DOHH2 (cell line): ENCODE data around the gene CBX7.

Experiments
- H3F3A ChIP-seq: fragments of 200-600 bp; sonication (generic), shearing (Covaris generic); 2 replicates; pipeline ENCODE4 v1.6.0; 2016; ENCODE audit warnings: antibody characterized with exemption, mild to moderate bottlenecking; ENCODE audit not compliant: control insufficient read depth, insufficient read depth
- H3K27ac ChIP-seq: fragments of 200-600 bp; sonication (generic); 2 replicates; pipeline ENCODE4 v1.5.1; 2014; ENCODE audit warnings: low read depth, mild to moderate bottlenecking, low read length, moderate library complexity
- H3K27me3 ChIP-seq: fragments of 200-600 bp; sonication (generic); 2 replicates; pipeline ENCODE4 v1.6.1; 2014; ENCODE audit warnings: mild to moderate bottlenecking, low read length, mixed read lengths; ENCODE audit not compliant: control insufficient read depth
- H3K36me3 ChIP-seq: fragments of 200-600 bp; sonication (generic); 2 replicates; pipeline ENCODE4 v1.6.1; 2014; ENCODE audit warnings: mild to moderate bottlenecking, low read length, moderate library complexity, mixed read lengths; ENCODE audit not compliant: control insufficient read depth
- H3K4me1 ChIP-seq: fragments of 200-600 bp; sonication (generic); 2 replicates; pipeline ENCODE4 v1.6.1; 2014; ENCODE audit warnings: mild to moderate bottlenecking, low read length, mixed read lengths; ENCODE audit not compliant: control insufficient read depth
- H3K4me2 ChIP-seq: fragments of 200-600 bp; sonication (generic); 2 replicates; pipeline ENCODE4 v1.6.0; 2014; ENCODE audit warnings: mild to moderate bottlenecking, low read length, moderate library complexity
- H3K4me3 ChIP-seq: fragments of 200-600 bp; sonication (generic); 2 replicates; pipeline ENCODE4 v1.5.1; 2014; ENCODE audit warnings: mild to moderate bottlenecking, low read length, mixed read lengths
- H3K79me2 ChIP-seq: fragments of 200-600 bp; sonication (generic); 2 replicates; pipeline ENCODE4 v1.6.1; 2014; ENCODE audit warnings: mild to moderate bottlenecking, low read length, mixed read lengths; ENCODE audit not compliant: control insufficient read depth
- H3K9me2 ChIP-seq: fragments of 200-600 bp; sonication (generic); replicated peaks from 2 replicates; pipeline ENCODE4 v1.6.1; 2014; ENCODE audit warnings: mild to moderate bottlenecking, low read length, mixed read lengths; ENCODE audit not compliant: control insufficient read depth
- H3K9me3 ChIP-seq: fragments of 200-600 bp; sonication (generic); 2 replicates; pipeline ENCODE4 v1.6.1; 2014; ENCODE audit warnings: antibody characterized with exemption, low read length, mixed read lengths; ENCODE audit not compliant: control insufficient read depth, insufficient read depth
- H4K20me1 ChIP-seq: fragments of 200-600 bp; sonication (generic); 2 replicates; pipeline ENCODE4 v1.6.0; 2014; ENCODE audit warnings: low read depth, mild to moderate bottlenecking, antibody characterized with exemption, low read length, moderate library complexity; ENCODE audit not compliant: control insufficient read depth, insufficient read depth
- CTCF ChIP-seq: fragments of 200-600 bp; sonication (generic); IDR thresholded peaks from one replicate; pipeline ENCODE4 v1.5.1; 2014; ENCODE audit warnings: antibody characterized with exemption, mild to moderate bottlenecking, low read depth, low read length; ENCODE audit not compliant: poor library complexity, severe bottlenecking
- EZH2phosphoT487 ChIP-seq: fragments of 200-600 bp; sonication (generic); IDR thresholded peaks from 2 replicates; pipeline ENCODE4 v1.6.1; 2017; ENCODE audit warnings: borderline replicate concordance, mild to moderate bottlenecking, antibody characterized with exemption, low read length, moderate library complexity, mixed read lengths

The CBX7 gene

GRCh38 chr22:39117585-39118191 lies 34.8 kb downstream of the CBX7 start:
- Histone ChIP-seq H3K79me2 (no peaks in the 10 kb centered on the region), H3K4me1 (peaks cover 36% of the 10 kb centered on the region), H3F3A (peaks cover 16% of the 10 kb centered on the region), H3K9me2 (no peaks in the 10 kb centered on the region), H3K4me3 (no peak overlapping the region), H3K9me3 (no peaks in the 10 kb centered on the region), H4K20me1 (no peaks in the 10 kb centered on the region), H3K36me3 (no peaks in the 10 kb centered on the region), H3K27me3 (no peaks in the 10 kb centered on the region), H3K4me2 (peak overlapping the region; percentile 28), H3K27ac (no peak overlapping the region)
- TF ChIP-seq CTCF (peak; percentile 72), EZH2phosphoT487 (no peak)

GRCh38 chr22:39115977-39116621 lies 36.4 kb downstream of the CBX7 start:
- no peaks in the 10 kb centered on the region for H3K9me3 ChIP-seq
- no peaks in the 10 kb centered on the region for H3K9me2 ChIP-seq
- H3F3A ChIP-seq: peaks cover 16% of the 10 kb centered on the region
- H3K4me1 ChIP-seq: peaks cover 36% of the 10 kb centered on the region
- no peak overlapping the region for H3K27ac ChIP-seq
- no peaks in the 10 kb centered on the region for H3K36me3 ChIP-seq
- no peaks in the 10 kb centered on the region for H3K79me2 ChIP-seq
- no peaks in the 10 kb centered on the region for H4K20me1 ChIP-seq
- no peak for TF ChIP-seq EZH2phosphoT487
- H3K4me2 ChIP-seq: peak overlapping the region; percentile 43
- H3K4me3 ChIP-seq: 0 out of 2 replicates have a peak overlapping the region, but pooled peaks have one; percentile 12
- no peaks in the 10 kb centered on the region for H3K27me3 ChIP-seq

- Histone ChIP-seq H3K79me2 (no peaks in the 10 kb centered on the region), H3K9me2 (no peaks in the 10 kb centered on the region), H3K4me3 (0 out of 2 replicates have a peak overlapping the region, but pooled peaks have one; percentile 12), H3K9me3 (no peaks in the 10 kb centered on the region), H3F3A (peaks cover 16% of the 10 kb centered on the region), H4K20me1 (no peaks in the 10 kb centered on the region), H3K4me2 (peak overlapping the region; percentile 43), H3K27ac (no peak overlapping the region), H3K36me3 (no peaks in the 10 kb centered on the region), H3K4me1 (peaks cover 41% of the 10 kb centered on the region), H3K27me3 (no peaks in the 10 kb centered on the region)
- TF ChIP-seq CTCF (no peak), EZH2phosphoT487 (no peak)
Measured at GRCh38 chr22:39115570-39115969, 36.9 kb downstream of the CBX7 start.

GRCh38 chr22:39114112-39114511 lies 38.4 kb downstream of the CBX7 start:
- no peaks in the 10 kb centered on the region for H3K79me2 ChIP-seq

More at GRCh38 chr22:39114112-39114511, 38.4 kb downstream of the CBX7 start:
- H4K20me1 ChIP-seq: no peaks in the 10 kb centered on the region
- peaks cover 43% of the 10 kb centered on the region for H3K4me1 ChIP-seq
- no peak overlapping the region for H3K4me2 ChIP-seq
- no peak overlapping the region for H3K27ac ChIP-seq
- no peaks in the 10 kb centered on the region for H3K9me2 ChIP-seq
- H3K9me3 ChIP-seq: no peaks in the 10 kb centered on the region
- H3K36me3 ChIP-seq: no peaks in the 10 kb centered on the region
- no peak overlapping the region for H3K4me3 ChIP-seq
- TF ChIP-seq EZH2phosphoT487: no peak
- TF ChIP-seq CTCF: no peak
- peaks cover 16% of the 10 kb centered on the region for H3F3A ChIP-seq
- H3K27me3 ChIP-seq: no peaks in the 10 kb centered on the region
